HEK293 (cell line): Measurements from ENCODE around the gene SPANXC.
"Not testable (repeated sequence)": the region's sequence is repeated elsewhere in the genome, so short reads cannot be mapped to it uniquely, and the experiment has no call there.

Experiments used
- KLF16 ChIP-seq: fragments of 450-650 bp; formaldehyde crosslinking; IDR thresholded peaks from 2 replicates; pipeline ENCODE4 v1.5.1; 2017; ENCODE audit warnings: missing biosample characterization, missing genetic modification characterization
- YY1 ChIP-seq: fragments of 450-650 bp; formaldehyde crosslinking; IDR thresholded peaks from 2 replicates; pipeline ENCODE4 v1.5.1; 2018; ENCODE audit warnings: missing biosample characterization, missing genetic modification characterization
- ZEB2 ChIP-seq: fragments of 450-650 bp; formaldehyde crosslinking; IDR thresholded peaks from 2 replicates; pipeline ENCODE4 v1.5.1; 2016; ENCODE audit warnings: missing biosample characterization, missing genetic modification characterization
- ZNF138 ChIP-seq: fragments of 450-650 bp; formaldehyde crosslinking; IDR thresholded peaks from 2 replicates; pipeline ENCODE4 v1.5.1; 2016; ENCODE audit warnings: missing biosample characterization, missing genetic modification characterization, borderline replicate concordance
- ZNF140 ChIP-seq: fragments of 450-650 bp; formaldehyde crosslinking; IDR thresholded peaks from 2 replicates; pipeline ENCODE4 v1.5.1; 2016; ENCODE audit warnings: missing biosample characterization, missing genetic modification characterization
- ZNF184 ChIP-seq: fragments of 450-650 bp; IDR thresholded peaks from 2 replicates; pipeline ENCODE4 v1.5.1; 2018; ENCODE audit warnings: missing biosample characterization, mild to moderate bottlenecking, missing genetic modification characterization
- ZNF19 ChIP-seq: fragments of 450-650 bp; formaldehyde crosslinking; IDR thresholded peaks from 2 replicates; pipeline ENCODE4; 2016; ENCODE audit warnings: missing biosample characterization, missing genetic modification characterization, low read depth
- ZNF211 ChIP-seq: fragments of 450-650 bp; formaldehyde crosslinking; IDR thresholded peaks from 2 replicates; pipeline ENCODE4 v1.5.1; 2016; ENCODE audit warnings: low read depth, missing biosample characterization, missing genetic modification characterization
- TF ChIP-seq, protein P1 (sequence below): fragments of 450-650 bp; formaldehyde crosslinking; IDR thresholded peaks from 2 replicates; pipeline ENCODE4 v1.5.1; 2016; ENCODE audit warnings: missing biosample characterization, missing genetic modification characterization
- TF ChIP-seq, protein P2 (sequence below): fragments of 450-650 bp; formaldehyde crosslinking; conservative IDR thresholded peaks from 2 replicates; pipeline ENCODE4 v1.5.1; 2016; ENCODE audit warnings: low read depth, missing biosample characterization, missing genetic modification characterization
- TF ChIP-seq, protein P3 (sequence below): fragments of 450-650 bp; formaldehyde crosslinking; IDR thresholded peaks from 2 replicates; pipeline ENCODE4 v1.5.1; 2016; ENCODE audit warnings: missing biosample characterization, missing genetic modification characterization
- TF ChIP-seq, protein P4 (sequence below): fragments of 450-650 bp; formaldehyde crosslinking; IDR thresholded peaks from 2 replicates; pipeline ENCODE4 v1.5.1; 2016; ENCODE audit warnings: missing biosample characterization, missing genetic modification characterization
- TF ChIP-seq, protein P5 (sequence below): fragments of 450-650 bp; formaldehyde crosslinking; IDR thresholded peaks from 2 replicates; pipeline ENCODE4 v1.5.1; 2016; ENCODE audit warnings: missing biosample characterization, missing genetic modification characterization

DNA sequence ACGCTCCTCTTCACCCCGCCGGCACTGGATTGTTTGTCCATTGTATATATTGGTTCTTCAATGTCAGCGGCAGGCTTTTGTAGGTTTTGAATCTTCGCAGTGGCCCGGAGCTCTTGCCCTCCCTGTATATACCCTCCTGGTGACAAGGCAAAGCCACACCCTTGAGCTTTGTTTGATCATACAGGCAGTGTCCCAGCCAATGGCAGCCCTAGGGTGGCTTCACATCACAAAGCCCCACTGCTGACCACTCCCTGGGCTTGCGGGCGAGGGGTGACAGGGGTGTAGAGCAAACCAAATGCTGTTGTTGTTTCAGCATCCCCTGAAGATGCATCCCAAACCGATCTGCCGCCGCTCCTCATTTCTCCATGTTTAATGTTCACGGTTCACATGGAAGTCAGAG lies at the start of gene SPANXC:
- TF ChIP-seq, protein P1, sequence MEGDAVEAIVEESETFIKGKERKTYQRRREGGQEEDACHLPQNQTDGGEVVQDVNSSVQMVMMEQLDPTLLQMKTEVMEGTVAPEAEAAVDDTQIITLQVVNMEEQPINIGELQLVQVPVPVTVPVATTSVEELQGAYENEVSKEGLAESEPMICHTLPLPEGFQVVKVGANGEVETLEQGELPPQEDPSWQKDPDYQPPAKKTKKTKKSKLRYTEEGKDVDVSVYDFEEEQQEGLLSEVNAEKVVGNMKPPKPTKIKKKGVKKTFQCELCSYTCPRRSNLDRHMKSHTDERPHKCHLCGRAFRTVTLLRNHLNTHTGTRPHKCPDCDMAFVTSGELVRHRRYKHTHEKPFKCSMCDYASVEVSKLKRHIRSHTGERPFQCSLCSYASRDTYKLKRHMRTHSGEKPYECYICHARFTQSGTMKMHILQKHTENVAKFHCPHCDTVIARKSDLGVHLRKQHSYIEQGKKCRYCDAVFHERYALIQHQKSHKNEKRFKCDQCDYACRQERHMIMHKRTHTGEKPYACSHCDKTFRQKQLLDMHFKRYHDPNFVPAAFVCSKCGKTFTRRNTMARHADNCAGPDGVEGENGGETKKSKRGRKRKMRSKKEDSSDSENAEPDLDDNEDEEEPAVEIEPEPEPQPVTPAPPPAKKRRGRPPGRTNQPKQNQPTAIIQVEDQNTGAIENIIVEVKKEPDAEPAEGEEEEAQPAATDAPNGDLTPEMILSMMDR (tag by site-specific recombination): not testable (repeated sequence)
- TF ChIP-seq, protein P2, sequence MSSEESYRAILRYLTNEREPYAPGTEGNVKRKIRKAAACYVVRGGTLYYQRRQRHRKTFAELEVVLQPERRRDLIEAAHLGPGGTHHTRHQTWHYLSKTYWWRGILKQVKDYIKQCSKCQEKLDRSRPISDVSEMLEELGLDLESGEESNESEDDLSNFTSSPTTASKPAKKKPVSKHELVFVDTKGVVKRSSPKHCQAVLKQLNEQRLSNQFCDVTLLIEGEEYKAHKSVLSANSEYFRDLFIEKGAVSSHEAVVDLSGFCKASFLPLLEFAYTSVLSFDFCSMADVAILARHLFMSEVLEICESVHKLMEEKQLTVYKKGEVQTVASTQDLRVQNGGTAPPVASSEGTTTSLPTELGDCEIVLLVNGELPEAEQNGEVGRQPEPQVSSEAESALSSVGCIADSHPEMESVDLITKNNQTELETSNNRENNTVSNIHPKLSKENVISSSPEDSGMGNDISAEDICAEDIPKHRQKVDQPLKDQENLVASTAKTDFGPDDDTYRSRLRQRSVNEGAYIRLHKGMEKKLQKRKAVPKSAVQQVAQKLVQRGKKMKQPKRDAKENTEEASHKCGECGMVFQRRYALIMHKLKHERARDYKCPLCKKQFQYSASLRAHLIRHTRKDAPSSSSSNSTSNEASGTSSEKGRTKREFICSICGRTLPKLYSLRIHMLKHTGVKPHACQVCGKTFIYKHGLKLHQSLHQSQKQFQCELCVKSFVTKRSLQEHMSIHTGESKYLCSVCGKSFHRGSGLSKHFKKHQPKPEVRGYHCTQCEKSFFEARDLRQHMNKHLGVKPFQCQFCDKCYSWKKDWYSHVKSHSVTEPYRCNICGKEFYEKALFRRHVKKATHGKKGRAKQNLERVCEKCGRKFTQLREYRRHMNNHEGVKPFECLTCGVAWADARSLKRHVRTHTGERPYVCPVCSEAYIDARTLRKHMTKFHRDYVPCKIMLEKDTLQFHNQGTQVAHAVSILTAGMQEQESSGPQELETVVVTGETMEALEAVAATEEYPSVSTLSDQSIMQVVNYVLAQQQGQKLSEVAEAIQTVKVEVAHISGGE (tag by site-specific recombination): not testable (repeated sequence)
- not testable (repeated sequence) for TF ChIP-seq KLF16 (tag by site-specific recombination); ZNF184 (tag by site-specific recombination); ZNF19 (tag by site-specific recombination); ZNF138 (tag by site-specific recombination); ZEB2 (tag by site-specific recombination); YY1 (tag by site-specific recombination); ZNF140 (tag by site-specific recombination); ZNF211
- TF ChIP-seq, protein P3, sequence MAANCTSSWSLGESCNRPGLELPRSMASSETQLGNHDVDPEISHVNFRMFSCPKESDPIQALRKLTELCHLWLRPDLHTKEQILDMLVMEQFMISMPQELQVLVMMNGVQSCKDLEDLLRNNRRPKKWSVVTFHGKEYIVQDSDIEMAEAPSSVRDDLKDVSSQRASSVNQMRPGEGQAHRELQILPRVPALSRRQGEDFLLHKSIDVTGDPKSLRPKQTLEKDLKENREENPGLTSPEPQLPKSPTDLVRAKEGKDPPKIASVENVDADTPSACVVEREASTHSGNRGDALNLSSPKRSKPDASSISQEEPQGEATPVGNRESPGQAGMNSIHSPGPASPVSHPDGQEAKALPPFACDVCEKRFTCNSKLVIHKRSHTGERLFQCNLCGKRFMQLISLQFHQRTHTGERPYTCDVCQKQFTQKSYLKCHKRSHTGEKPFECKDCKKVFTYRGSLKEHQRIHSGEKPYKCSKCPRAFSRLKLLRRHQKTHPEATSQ: not testable (repeated sequence)
- TF ChIP-seq, protein P4, sequence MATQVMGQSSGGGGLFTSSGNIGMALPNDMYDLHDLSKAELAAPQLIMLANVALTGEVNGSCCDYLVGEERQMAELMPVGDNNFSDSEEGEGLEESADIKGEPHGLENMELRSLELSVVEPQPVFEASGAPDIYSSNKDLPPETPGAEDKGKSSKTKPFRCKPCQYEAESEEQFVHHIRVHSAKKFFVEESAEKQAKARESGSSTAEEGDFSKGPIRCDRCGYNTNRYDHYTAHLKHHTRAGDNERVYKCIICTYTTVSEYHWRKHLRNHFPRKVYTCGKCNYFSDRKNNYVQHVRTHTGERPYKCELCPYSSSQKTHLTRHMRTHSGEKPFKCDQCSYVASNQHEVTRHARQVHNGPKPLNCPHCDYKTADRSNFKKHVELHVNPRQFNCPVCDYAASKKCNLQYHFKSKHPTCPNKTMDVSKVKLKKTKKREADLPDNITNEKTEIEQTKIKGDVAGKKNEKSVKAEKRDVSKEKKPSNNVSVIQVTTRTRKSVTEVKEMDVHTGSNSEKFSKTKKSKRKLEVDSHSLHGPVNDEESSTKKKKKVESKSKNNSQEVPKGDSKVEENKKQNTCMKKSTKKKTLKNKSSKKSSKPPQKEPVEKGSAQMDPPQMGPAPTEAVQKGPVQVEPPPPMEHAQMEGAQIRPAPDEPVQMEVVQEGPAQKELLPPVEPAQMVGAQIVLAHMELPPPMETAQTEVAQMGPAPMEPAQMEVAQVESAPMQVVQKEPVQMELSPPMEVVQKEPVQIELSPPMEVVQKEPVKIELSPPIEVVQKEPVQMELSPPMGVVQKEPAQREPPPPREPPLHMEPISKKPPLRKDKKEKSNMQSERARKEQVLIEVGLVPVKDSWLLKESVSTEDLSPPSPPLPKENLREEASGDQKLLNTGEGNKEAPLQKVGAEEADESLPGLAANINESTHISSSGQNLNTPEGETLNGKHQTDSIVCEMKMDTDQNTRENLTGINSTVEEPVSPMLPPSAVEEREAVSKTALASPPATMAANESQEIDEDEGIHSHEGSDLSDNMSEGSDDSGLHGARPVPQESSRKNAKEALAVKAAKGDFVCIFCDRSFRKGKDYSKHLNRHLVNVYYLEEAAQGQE (tag by site-specific recombination): not testable (repeated sequence)
- TF ChIP-seq, protein P5, sequence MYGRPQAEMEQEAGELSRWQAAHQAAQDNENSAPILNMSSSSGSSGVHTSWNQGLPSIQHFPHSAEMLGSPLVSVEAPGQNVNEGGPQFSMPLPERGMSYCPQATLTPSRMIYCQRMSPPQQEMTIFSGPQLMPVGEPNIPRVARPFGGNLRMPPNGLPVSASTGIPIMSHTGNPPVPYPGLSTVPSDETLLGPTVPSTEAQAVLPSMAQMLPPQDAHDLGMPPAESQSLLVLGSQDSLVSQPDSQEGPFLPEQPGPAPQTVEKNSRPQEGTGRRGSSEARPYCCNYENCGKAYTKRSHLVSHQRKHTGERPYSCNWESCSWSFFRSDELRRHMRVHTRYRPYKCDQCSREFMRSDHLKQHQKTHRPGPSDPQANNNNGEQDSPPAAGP (tag by site-specific recombination): not testable (repeated sequence)
